HCT116 (cell line): ENCODE results near the gene MST1. TPM values are rescaled to one million over a fixed set of nuclear protein-coding genes. Genes with fewer than 3 reads are reported as not detected.

Experiments used
- ATAC-seq: fragments of 200-7000 bp; cut with Tn5 transposase; 2 replicates; pipeline ENCODE4 v1.9.1; 2020; ENCODE audit warnings: mild to moderate bottlenecking, moderate library complexity
- BruUV-seq: library from RNA; stranded (reverse); fragments of 400-500 nt; replicated peaks from 2 replicates; lab custom pipeline; 2021; lab: Mats Ljungman, UMichigan
- CTCF ChIA-PET: fragments of 300-600 bp; sonication (Branson Sonifier 250); formaldehyde crosslinking; loops from one replicate; lab custom pipeline; 2021; ENCODE audit warnings: antibody characterized with exemption; lab: Charles Lee
- POLR2A ChIA-PET: fragments of 300-600, 350-600 bp; sonication (Branson Sonifier 250); formaldehyde crosslinking; loops from one replicate; lab custom pipeline; 2021; ENCODE audit warnings: antibody characterized with exemption; lab: Charles Lee
- RAD21 ChIA-PET, 2 experiments: fragments of 300-600 bp; sonication (Branson Sonifier 250); formaldehyde crosslinking; loops; one replicate each; lab custom pipeline; 2023; ENCODE audit warnings: low total read pairs in 2 of 2; ENCODE audit not compliant: uncharacterized antibody in 2 of 2, unreplicated experiment in 2 of 2, low non-redundant PET in 1 of 2; lab: Charles Lee
- DNase-seq: peaks from one replicate; pipeline ENCODE4 v3.0.0-alpha.2; 2010; ENCODE audit warnings: low read depth, low spot score
- H2AFZ ChIP-seq: fragments of 200-600 bp; shearing (Covaris generic), sonication (generic); 2 replicates; pipeline ENCODE4 v1.6.1; 2017; ENCODE audit warnings: low read depth, mixed run types, mixed read lengths, antibody characterized with exemption, low read length; ENCODE audit not compliant: poor library complexity, severe bottlenecking
- H3K27ac ChIP-seq: 2 replicates; pipeline ENCODE4 v1.5.1; 2012; ENCODE audit warnings: low read depth, low read length
- H3K27me3 ChIP-seq: fragments of 200-600 bp; sonication (generic); 2 replicates; pipeline ENCODE4 v1.6.1; 2016; ENCODE audit warnings: mixed run types, low read length, mixed read lengths; ENCODE audit not compliant: insufficient read depth
- H3K36me3 ChIP-seq, 2 experiments: fragments of 200-500 bp in 1 of 2; fragments of 200-600 bp in 1 of 2; sonication (Bioruptor generic) in 1 of 2; sonication (generic) in 1 of 2; 2 replicates each; pipeline versions ENCODE4 v1.5.1 to v1.6.1; 2014 to 2016; ENCODE audit warnings: low read length in 2 of 2, inconsistent platforms in 1 of 2, mixed read lengths in 1 of 2, mixed run types in 1 of 2; ENCODE audit not compliant: insufficient read depth in 2 of 2, control insufficient read depth in 1 of 2
- H3K4me1 ChIP-seq, 2 experiments: fragments of 200-600 bp in 1 of 2; sonication (generic) in 1 of 2; 2 replicates each; pipeline versions ENCODE4 v1.5.1 to v1.6.1; 2012 to 2017; ENCODE audit warnings: low read length in 2 of 2, inconsistent platforms in 1 of 2, mild to moderate bottlenecking in 1 of 2, mixed read lengths in 1 of 2, mixed run types in 1 of 2, moderate library complexity in 1 of 2; ENCODE audit not compliant: insufficient read depth in 2 of 2, control insufficient read depth in 1 of 2
- H3K4me2 ChIP-seq: fragments of 200-600 bp; sonication (generic); 2 replicates; pipeline ENCODE4 v1.6.1; 2017; ENCODE audit warnings: mixed run types, low read length, mixed read lengths
- H3K4me3 ChIP-seq, 2 experiments: fragments of 200-600 bp in 1 of 2; sonication (generic) in 1 of 2; replicated peaks in 1 of 2; 2 replicates each; pipeline ENCODE4 v1.5.1; 2011 to 2016; ENCODE audit warnings: low read length in 2 of 2, control low read depth in 1 of 2, low read depth in 1 of 2, mild to moderate bottlenecking in 1 of 2, mixed read lengths in 1 of 2, mixed run types in 1 of 2
- H3K79me2 ChIP-seq: fragments of 200-600 bp; sonication (generic); 2 replicates; pipeline ENCODE4 v1.6.1; 2017; ENCODE audit warnings: mild to moderate bottlenecking, mixed run types, low read length, moderate library complexity, mixed read lengths; ENCODE audit not compliant: insufficient read depth
- H3K9ac ChIP-seq: fragments of 200-600 bp; sonication (generic); 2 replicates; pipeline ENCODE4 v1.6.1; 2016; ENCODE audit warnings: low read length, mixed read lengths
- H3K9me2 ChIP-seq: fragments of 200-600 bp; sonication (generic), shearing (Covaris generic); 2 replicates; pipeline ENCODE4 v1.6.1; 2017; ENCODE audit warnings: mixed run types, mild to moderate bottlenecking, moderate library complexity; ENCODE audit not compliant: insufficient read depth
- H3K9me3 ChIP-seq, 2 experiments: fragments of 200-500 bp in 1 of 2; fragments of 200-600 bp in 1 of 2; sonication (Bioruptor generic) in 1 of 2; sonication (generic) in 1 of 2; 2 replicates each; pipeline ENCODE4 v1.6.1; 2014 to 2017; ENCODE audit warnings: low read length in 2 of 2, mixed read lengths in 2 of 2, inconsistent platforms in 1 of 2, low read depth in 1 of 2, mild to moderate bottlenecking in 1 of 2, mixed run types in 1 of 2, moderate library complexity in 1 of 2; ENCODE audit not compliant: control insufficient read depth in 1 of 2, insufficient read depth in 1 of 2
- H4K20me1 ChIP-seq: fragments of 200-600 bp; sonication (generic), shearing (Covaris generic); 2 replicates; pipeline ENCODE4 v1.6.1; 2017; ENCODE audit warnings: mixed run types, mild to moderate bottlenecking, moderate library complexity; ENCODE audit not compliant: insufficient read depth
- CEBPB ChIP-seq: IDR thresholded peaks from 2 replicates; pipeline ENCODE4 v1.6.1; 2012; ENCODE audit warnings: low read depth
- EGR1 ChIP-seq: IDR thresholded peaks from 2 replicates; pipeline ENCODE4 v1.6.1; 2012; ENCODE audit warnings: low read depth
- ELF1 ChIP-seq: IDR thresholded peaks from 2 replicates; pipeline ENCODE4 v1.6.1; 2012; ENCODE audit warnings: low read depth, borderline replicate concordance
- EZH2 ChIP-seq: fragments of 200-600 bp; sonication (generic); IDR thresholded peaks from 2 replicates; pipeline ENCODE4 v1.6.1; 2017; ENCODE audit warnings: antibody characterized with exemption, mixed run types
- EZH2phosphoT487 ChIP-seq: fragments of 200-600 bp; IDR thresholded peaks from 2 replicates; pipeline ENCODE4 v1.6.1; 2018; ENCODE audit warnings: antibody characterized with exemption, borderline replicate concordance
- JUND ChIP-seq: IDR thresholded peaks from 2 replicates; pipeline ENCODE4 v1.6.1; 2012
- POLR2AphosphoS5 ChIP-seq: IDR thresholded peaks from 2 replicates; pipeline ENCODE4 v1.6.1; 2011; ENCODE audit warnings: mild to moderate bottlenecking, low read depth, low read length, moderate library complexity
- RAD21 ChIP-seq: IDR thresholded peaks from 2 replicates; pipeline ENCODE4 v1.6.1; 2012; ENCODE audit warnings: low read depth, mild to moderate bottlenecking
- SP1 ChIP-seq: IDR thresholded peaks from 2 replicates; pipeline ENCODE4 v1.6.1; 2012; ENCODE audit warnings: low read depth
- SRF ChIP-seq: IDR thresholded peaks from 2 replicates; pipeline ENCODE4 v1.6.1; 2012; ENCODE audit warnings: low read depth
- TCF7L2 ChIP-seq: IDR thresholded peaks from 2 replicates; pipeline ENCODE4 v1.7.0; 2011; ENCODE audit warnings: borderline replicate concordance, inconsistent platforms; ENCODE audit not compliant: insufficient read depth, insufficient read length; ENCODE audit errors: extremely low read depth
- YY1 ChIP-seq: IDR thresholded peaks from 2 replicates; pipeline ENCODE4 v1.6.1; 2011; ENCODE audit warnings: low read length, low read depth, moderate library complexity, mild to moderate bottlenecking; ENCODE audit not compliant: insufficient replicate concordance; ENCODE audit errors: extremely low read depth
- ZFX ChIP-seq: fragments of 450-650 bp; IDR thresholded peaks from 2 replicates; pipeline ENCODE4 v1.6.1; 2017
- ZNF274 ChIP-seq: fragments of 200-500 bp; sonication (Bioruptor generic); IDR thresholded peaks from 2 replicates; pipeline ENCODE4 v1.6.1; 2014; ENCODE audit warnings: mild to moderate bottlenecking, low read depth, low read length, inconsistent platforms
- intact Hi-C: fragments of 100-400 bp; cut with micrococcal nuclease; formaldehyde crosslinking; loops from 2 replicates; pipeline ENCODE4 v1.10.0; 2022
- total RNA-seq: library from RNA; stranded (reverse); gene quantifications from one replicate; pipeline ENCODE4 v1.2.1, GENCODE V29; 2021; ENCODE audit not compliant: unreplicated experiment
- TF ChIP-seq, protein P1 (sequence below): IDR thresholded peaks from 2 replicates; pipeline ENCODE4 v1.6.1; 2012
- TF ChIP-seq, protein P2 (sequence below), 3 experiments: fragments of 200-600 bp in 1 of 3; sonication (generic) in 1 of 3; IDR thresholded peaks in 2 of 3; conservative IDR thresholded peaks in 1 of 3; 2 replicates each; pipeline ENCODE4 v1.5.1; 2012 to 2017; ENCODE audit warnings: low read depth in 2 of 3, low read length in 2 of 3, antibody characterized with exemption in 1 of 3, borderline replicate concordance in 1 of 3, control low read depth in 1 of 3, mild to moderate bottlenecking in 1 of 3, mixed read lengths in 1 of 3, mixed run types in 1 of 3, moderate library complexity in 1 of 3; ENCODE audit not compliant: insufficient read depth in 1 of 3

MST1 gene
- total RNA-seq, 1 experiment from 2014 or later, result 15.4 TPM

DNA sequence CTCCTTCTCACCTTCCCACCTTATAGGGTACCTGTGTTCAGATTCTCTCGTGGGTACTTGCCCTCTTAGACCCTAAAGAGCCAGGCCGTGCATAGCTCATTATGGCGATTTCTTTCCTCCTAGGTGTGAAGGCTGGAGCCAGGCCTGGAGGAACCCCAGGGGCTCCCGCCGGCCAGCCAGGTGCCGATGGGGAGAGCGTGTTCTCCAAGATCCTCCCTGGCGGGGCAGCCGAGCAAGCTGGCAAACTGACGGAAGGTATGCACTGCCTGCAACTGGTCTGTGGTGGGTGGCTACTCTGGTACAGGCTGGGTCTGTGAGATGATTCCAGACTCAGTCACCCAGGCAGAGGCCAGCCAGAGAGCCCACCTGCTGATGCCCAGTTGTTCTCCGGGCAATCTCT is 25.0 kb downstream of the MST1 start:
- DNase-seq, result no peak
- no peaks in the 10 kb centered on the region for H3K27me3 ChIP-seq
- no peak overlapping the region for H3K27ac ChIP-seq
- BruUV-seq, result no TSS peak
- ChIA-PET POLR2A (no interaction called here), RAD21 (no interaction called here), CTCF (no interaction called here)
- H3K9me3 ChIP-seq, result no peaks in the 10 kb centered on the region
- TF ChIP-seq ELF1 (no peak), CEBPB (no peak), RAD21 (no peak), JUND (no peak), EGR1 (no peak), SRF (no peak)
- TF ChIP-seq, protein P1, sequence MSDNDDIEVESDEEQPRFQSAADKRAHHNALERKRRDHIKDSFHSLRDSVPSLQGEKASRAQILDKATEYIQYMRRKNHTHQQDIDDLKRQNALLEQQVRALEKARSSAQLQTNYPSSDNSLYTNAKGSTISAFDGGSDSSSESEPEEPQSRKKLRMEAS, result no peak
- H3K36me3 ChIP-seq, result no peaks in the 10 kb centered on the region
- no peaks in the 10 kb centered on the region for H3K9me2 ChIP-seq
- H3K4me1 ChIP-seq, result peaks cover 0 to 25% of the 10 kb centered on the region in 2 experiments; a peak in 2 of 4 replicates
- H3K79me2 ChIP-seq, result no peaks in the 10 kb centered on the region
- no peak overlapping the region for H3K9ac ChIP-seq
- no peak for ATAC-seq
- no peak overlapping the region for H3K4me3 ChIP-seq
- H4K20me1 ChIP-seq, result no peaks in the 10 kb centered on the region
- no peak overlapping the region for H2AFZ ChIP-seq
- no peak overlapping the region for H3K4me2 ChIP-seq
- intact Hi-C loops, result no loop called here

DNA sequence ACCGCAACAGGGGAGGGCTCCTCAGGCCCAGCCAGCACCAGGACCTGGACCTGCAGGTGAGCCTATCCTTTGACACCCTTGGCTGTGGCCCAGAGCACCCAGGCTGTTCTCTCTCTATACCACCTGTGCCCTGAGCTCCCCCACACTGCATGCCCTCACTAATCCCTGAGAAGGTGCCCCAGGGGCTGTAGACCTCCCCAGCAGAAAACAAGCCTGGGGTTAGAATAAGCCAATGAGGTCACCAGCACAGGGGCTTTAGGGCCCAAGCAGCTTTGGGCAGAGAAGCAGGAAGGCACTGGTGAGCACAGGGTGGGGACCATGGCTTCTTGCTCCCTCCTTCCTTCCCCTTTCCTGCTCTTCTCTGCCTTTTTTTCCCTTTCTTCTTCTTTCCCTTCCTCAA is 25.4 kb downstream of the MST1 start:
- DNase-seq (no peak), ATAC-seq (no peak)
- Histone ChIP-seq H3K9me3 (no peaks in the 10 kb centered on the region), H3K27ac (no peak overlapping the region), H3K9me2 (no peaks in the 10 kb centered on the region), H3K4me2 (no peak overlapping the region), H3K4me1 (peaks cover 0 to 21% of the 10 kb centered on the region in 2 experiments; a peak in 2 of 4 replicates), H3K36me3 (no peaks in the 10 kb centered on the region), H3K27me3 (no peaks in the 10 kb centered on the region), H2AFZ (no peak overlapping the region), H3K4me3 (no peak overlapping the region), H4K20me1 (no peaks in the 10 kb centered on the region), H3K79me2 (no peaks in the 10 kb centered on the region), H3K9ac (no peak overlapping the region)
- ChIA-PET CTCF (no interaction called here), POLR2A (no interaction called here), RAD21 (no interaction called here)
- intact Hi-C loops, result no loop called here
- BruUV-seq, result no TSS peak
- TF ChIP-seq ZFX, result no peak
- no peak for TF ChIP-seq RAD21
- no peak for TF ChIP-seq SP1
- no peak for TF ChIP-seq YY1
- no peak for TF ChIP-seq ELF1
- TF ChIP-seq, protein P2, sequence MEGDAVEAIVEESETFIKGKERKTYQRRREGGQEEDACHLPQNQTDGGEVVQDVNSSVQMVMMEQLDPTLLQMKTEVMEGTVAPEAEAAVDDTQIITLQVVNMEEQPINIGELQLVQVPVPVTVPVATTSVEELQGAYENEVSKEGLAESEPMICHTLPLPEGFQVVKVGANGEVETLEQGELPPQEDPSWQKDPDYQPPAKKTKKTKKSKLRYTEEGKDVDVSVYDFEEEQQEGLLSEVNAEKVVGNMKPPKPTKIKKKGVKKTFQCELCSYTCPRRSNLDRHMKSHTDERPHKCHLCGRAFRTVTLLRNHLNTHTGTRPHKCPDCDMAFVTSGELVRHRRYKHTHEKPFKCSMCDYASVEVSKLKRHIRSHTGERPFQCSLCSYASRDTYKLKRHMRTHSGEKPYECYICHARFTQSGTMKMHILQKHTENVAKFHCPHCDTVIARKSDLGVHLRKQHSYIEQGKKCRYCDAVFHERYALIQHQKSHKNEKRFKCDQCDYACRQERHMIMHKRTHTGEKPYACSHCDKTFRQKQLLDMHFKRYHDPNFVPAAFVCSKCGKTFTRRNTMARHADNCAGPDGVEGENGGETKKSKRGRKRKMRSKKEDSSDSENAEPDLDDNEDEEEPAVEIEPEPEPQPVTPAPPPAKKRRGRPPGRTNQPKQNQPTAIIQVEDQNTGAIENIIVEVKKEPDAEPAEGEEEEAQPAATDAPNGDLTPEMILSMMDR (IDR thresholded peaks at IDR 0.05 in 2 of 3, conservative IDR thresholded peaks at IDR 0.05 in 1 of 3; ENCODE audit: borderline replicate concordance in 1 of 3, insufficient read depth in 1 of 3, low read depth in 2 of 3, low read length in 2 of 3), result no peak
- no peak for TF ChIP-seq EZH2
- no peak for TF ChIP-seq EZH2phosphoT487
- no peak for TF ChIP-seq POLR2AphosphoS5
- no peak for TF ChIP-seq ZNF274
- no peak for TF ChIP-seq TCF7L2
- TF ChIP-seq, protein P1, result no peak
